GM21390 (cell line): ENCODE results near the gene ULK2.

ENCODE experiments used
- ATAC-seq: cut with Tn5 transposase; IDR thresholded peaks from one replicate; pipeline ENCODE4 v1.9.1; 2021; ENCODE audit not compliant: unreplicated experiment

Gene ULK2

GRCh38 chr17:19728084-19728495, 139.6 kb downstream of the ULK2 start:
- no peak for ATAC-seq

- ATAC-seq = no peak
These were observed 140.1 kb downstream of the ULK2 start for GRCh38 chr17:19727501-19728078.

DNA sequence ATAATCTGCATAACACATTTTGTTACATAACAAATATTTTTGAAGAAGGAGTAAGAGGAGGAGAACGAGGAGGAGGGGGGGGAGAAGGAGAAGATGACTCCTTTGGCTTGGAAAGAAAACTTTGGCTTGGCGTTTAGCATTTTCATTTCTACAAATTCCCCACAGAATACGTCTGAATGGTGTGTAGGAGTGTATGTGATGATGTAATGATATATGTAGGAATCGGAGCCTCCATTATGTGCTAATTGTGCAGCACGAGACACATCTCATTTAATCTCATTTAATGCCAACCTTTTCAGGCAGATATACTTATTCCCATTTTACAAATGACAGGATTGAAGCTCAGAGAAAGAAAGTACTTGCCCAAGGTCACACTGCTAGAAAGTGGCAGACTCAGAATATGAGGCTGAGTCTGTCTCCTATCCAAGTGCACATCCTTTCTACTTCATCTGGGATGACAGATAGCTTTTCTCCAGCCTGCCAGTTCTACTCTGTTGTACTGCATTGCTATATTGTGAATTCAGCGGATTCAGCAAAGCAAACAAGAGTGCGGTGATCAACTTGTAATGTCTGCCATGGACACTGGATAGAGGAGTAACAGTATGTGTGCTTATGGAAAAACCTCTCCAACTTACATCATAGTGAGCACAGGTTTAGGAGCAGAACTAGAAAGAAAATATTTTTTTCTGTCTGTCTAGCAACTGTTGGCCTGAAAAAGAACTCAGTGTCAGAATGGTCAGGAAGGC, 140.9 kb downstream of the ULK2 start:
- no peak for ATAC-seq

- no peak for ATAC-seq
These were observed 142.2 kb downstream of the ULK2 start for GRCh38 chr17:19725486-19725885.

- no peak for ATAC-seq
These were observed 143.0 kb downstream of the ULK2 start for GRCh38 chr17:19724501-19725420.

DNA sequence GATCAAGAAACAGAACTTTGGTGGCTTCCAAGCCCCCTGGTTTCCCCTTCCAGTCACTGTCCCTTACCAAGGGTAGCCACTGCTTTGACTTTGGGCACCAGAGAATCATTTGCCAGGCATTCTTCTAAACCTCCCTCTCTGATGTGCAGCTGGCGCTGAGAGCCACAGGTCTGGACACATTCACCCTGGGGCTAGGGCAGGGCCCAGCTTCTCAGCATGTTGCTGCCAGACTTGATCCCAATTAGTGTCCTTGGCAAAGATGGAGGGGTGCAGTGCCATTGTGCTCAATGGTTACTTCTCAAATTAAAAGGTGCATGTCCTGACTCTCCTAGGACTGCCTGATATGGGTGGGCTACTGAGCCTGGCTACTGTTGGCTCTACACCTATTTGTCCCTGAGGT, 143.8 kb downstream of the ULK2 start:
- ATAC-seq = no peak
